Mesendoderm (in vitro differentiated cells): ENCODE results near the gene ADAM15.

ENCODE experiments used
- DNase-seq: peaks from one replicate; pipeline ENCODE4 v3.0.0; 2013
- H2AK5ac ChIP-seq: 2 replicates; pipeline ENCODE4 v1.6.1; 2013; ENCODE audit warnings: low read length, inconsistent platforms
- H2BK120ac ChIP-seq: 2 replicates; pipeline ENCODE4 v1.6.1; 2013; ENCODE audit warnings: low read depth, mild to moderate bottlenecking, low read length, moderate library complexity, mixed read lengths
- H2BK15ac ChIP-seq: replicated peaks from 2 replicates; pipeline ENCODE4 v1.6.1; 2013; ENCODE audit warnings: low read depth, mild to moderate bottlenecking, moderate library complexity
- H2BK5ac ChIP-seq: 2 replicates; pipeline ENCODE4 v1.6.1; 2013; ENCODE audit warnings: low read length, inconsistent platforms
- H3K18ac ChIP-seq: 2 replicates; pipeline ENCODE4 v1.6.1; 2013; ENCODE audit warnings: mild to moderate bottlenecking, low read length, mixed read lengths
- H3K23ac ChIP-seq: one replicate; pipeline ENCODE4 v1.6.1; 2013; ENCODE audit warnings: low read length
- H3K27ac ChIP-seq: 2 replicates; pipeline ENCODE4 v1.5.1; 2013; ENCODE audit warnings: low read depth, mild to moderate bottlenecking, inconsistent platforms, low read length, moderate library complexity
- H3K27me3 ChIP-seq: 2 replicates; pipeline ENCODE4 v1.6.1; 2013; ENCODE audit warnings: low read length, control low read depth, mild to moderate bottlenecking, inconsistent platforms; ENCODE audit not compliant: insufficient read depth, poor library complexity
- H3K36me3 ChIP-seq: 2 replicates; pipeline ENCODE4 v1.6.1; 2013; ENCODE audit warnings: low read length, inconsistent platforms; ENCODE audit not compliant: control insufficient read depth, insufficient read depth
- H3K4ac ChIP-seq: one replicate; pipeline ENCODE4 v1.6.1; 2013; ENCODE audit warnings: low read depth, mild to moderate bottlenecking, low read length, moderate library complexity
- H3K4me1 ChIP-seq: 2 replicates; pipeline ENCODE4 v1.6.1; 2013; ENCODE audit warnings: low read depth, low read length, inconsistent platforms; ENCODE audit not compliant: control insufficient read depth
- H3K4me2 ChIP-seq: 2 replicates; pipeline ENCODE4 v1.6.1; 2013; ENCODE audit warnings: low read length
- H3K4me3 ChIP-seq: 2 replicates; pipeline ENCODE4 v1.5.1; 2013; ENCODE audit warnings: mild to moderate bottlenecking, low read length
- H3K56ac ChIP-seq: one replicate; pipeline ENCODE4 v1.6.1; 2013; ENCODE audit warnings: low read length
- H3K79me1 ChIP-seq: 2 replicates; pipeline ENCODE4 v1.6.1; 2013; ENCODE audit warnings: low read length, inconsistent platforms
- H3K79me2 ChIP-seq: 2 replicates; pipeline ENCODE4 v1.6.1; 2013; ENCODE audit warnings: mild to moderate bottlenecking, low read length; ENCODE audit not compliant: control insufficient read depth, insufficient read depth
- H3K9ac ChIP-seq: 2 replicates; pipeline ENCODE4 v1.6.1; 2013; ENCODE audit warnings: low read length, inconsistent platforms
- H4K5ac ChIP-seq: one replicate; pipeline ENCODE4 v1.6.1; 2013; ENCODE audit warnings: low read length
- H4K8ac ChIP-seq: one replicate; pipeline ENCODE4 v1.6.1; 2013; ENCODE audit warnings: low read depth, mild to moderate bottlenecking, control low read depth, low read length, moderate library complexity
- WGBS: extraction: QIAGEN DNeasy Blood & Tissue Kit; methylation state at CpG from one replicate; pipeline ENCODE4 v1.1.7; 2013; ENCODE audit warnings: low lambda C conversion rate, missing lambda C conversion rate; ENCODE audit not compliant: insufficient coverage; ENCODE audit errors: extremely low coverage; 5-methylcytosine and 5-hydroxymethylcytosine counted together

The ADAM15 gene

GRCh38 chr1:155072531-155073289, 21.6 kb downstream of the ADAM15 start:
- WGBS = no CpG with 5 or more reads among the region's 7 CpGs
- H3K27me3 ChIP-seq = no peaks in the 10 kb centered on the region
- no peak overlapping the region for H3K56ac ChIP-seq
- H3K23ac ChIP-seq = no peak overlapping the region
- no peak overlapping the region for H4K5ac ChIP-seq
- no peak overlapping the region for H2BK15ac ChIP-seq
- peaks cover 8% of the 10 kb centered on the region for H3K4me1 ChIP-seq
- no peak overlapping the region for H3K18ac ChIP-seq
- no peak for DNase-seq
- no peak overlapping the region for H2BK120ac ChIP-seq
- no peak overlapping the region for H3K4me2 ChIP-seq
- H3K36me3 ChIP-seq = peaks cover 2% of the 10 kb centered on the region
- H3K9ac ChIP-seq = no peak overlapping the region
- no peak overlapping the region for H3K4me3 ChIP-seq
- H2BK5ac ChIP-seq = no peak overlapping the region
- no peak overlapping the region for H2AK5ac ChIP-seq
- no peak overlapping the region for H3K4ac ChIP-seq
- no peaks in the 10 kb centered on the region for H3K79me1 ChIP-seq
- H3K27ac ChIP-seq = no peak overlapping the region
- no peaks in the 10 kb centered on the region for H3K79me2 ChIP-seq
- no peak overlapping the region for H4K8ac ChIP-seq

DNA sequence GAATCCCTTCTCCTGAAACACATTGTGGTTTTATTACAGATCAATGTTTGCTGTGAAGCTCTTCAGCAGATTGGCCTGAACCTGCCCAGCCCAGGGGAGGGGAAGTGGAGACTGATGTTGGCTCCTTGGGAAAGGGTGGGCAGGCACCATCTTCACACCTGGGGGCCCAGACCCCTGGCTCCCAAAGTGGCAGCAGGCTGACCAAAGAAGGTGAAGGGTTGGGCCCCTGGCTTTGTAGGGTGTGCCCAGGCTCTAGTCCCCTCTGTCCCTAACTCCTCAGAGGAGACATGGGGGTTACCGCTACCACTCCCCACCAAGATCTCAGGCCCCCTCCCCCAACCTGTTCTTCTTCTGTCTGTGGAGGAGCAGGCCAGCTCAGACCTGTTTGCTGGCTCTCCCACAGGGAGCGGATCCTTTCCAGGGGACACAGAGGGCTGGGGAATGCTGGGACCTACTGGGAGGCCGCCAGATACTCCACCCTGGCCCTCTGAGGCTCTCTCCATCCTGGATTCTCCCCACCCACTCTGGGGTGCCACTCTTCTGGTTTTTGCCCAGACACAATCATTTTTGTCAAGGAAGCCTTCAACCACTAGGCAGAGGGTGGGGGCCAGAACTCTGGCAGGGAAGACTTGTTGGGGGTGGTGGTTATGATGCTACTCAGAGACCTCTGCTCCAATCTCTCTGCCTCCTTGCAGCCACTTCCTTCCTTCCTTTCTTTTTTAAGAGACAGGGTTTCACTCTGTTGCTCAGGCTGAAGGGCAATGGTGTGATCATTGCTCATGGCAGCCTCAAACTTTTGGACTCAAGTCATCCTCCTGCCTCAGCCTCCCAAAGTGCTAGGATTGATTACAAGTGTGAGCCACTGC, 22.5 kb downstream of the ADAM15 start:
- H2BK5ac ChIP-seq = no peak overlapping the region
- H2BK15ac ChIP-seq = no peak overlapping the region
- H3K79me2 ChIP-seq = no peaks in the 10 kb centered on the region
- no peak overlapping the region for H2BK120ac ChIP-seq
- no peak overlapping the region for H3K9ac ChIP-seq
- no peak overlapping the region for H4K5ac ChIP-seq
- no peaks in the 10 kb centered on the region for H3K27me3 ChIP-seq
- H3K4ac ChIP-seq = no peak overlapping the region
- no peak overlapping the region for H3K23ac ChIP-seq
- no peak overlapping the region for H4K8ac ChIP-seq
- no peak overlapping the region for H3K4me2 ChIP-seq
- no peak overlapping the region for H3K27ac ChIP-seq
- H3K79me1 ChIP-seq = no peaks in the 10 kb centered on the region
- no CpG with 5 or more reads among the region's 3 CpGs for WGBS
- H3K18ac ChIP-seq = no peak overlapping the region
- H3K4me1 ChIP-seq = peaks cover 8% of the 10 kb centered on the region
- H3K56ac ChIP-seq = no peak overlapping the region
- H3K4me3 ChIP-seq = no peak overlapping the region
- peaks cover 2% of the 10 kb centered on the region for H3K36me3 ChIP-seq
- no peak overlapping the region for H2AK5ac ChIP-seq
- no peak for DNase-seq

GRCh38 chr1:155075535-155075934, 24.4 kb downstream of the ADAM15 start:
- H3K79me1 ChIP-seq = no peaks in the 10 kb centered on the region
- H3K4me3 ChIP-seq = no peak overlapping the region
- peaks cover 2% of the 10 kb centered on the region for H3K4me1 ChIP-seq
- no peak overlapping the region for H2BK5ac ChIP-seq
- H3K23ac ChIP-seq = no peak overlapping the region
- WGBS = no CpG with 5 or more reads among the region's 5 CpGs
- no peak overlapping the region for H4K8ac ChIP-seq
- H4K5ac ChIP-seq = no peak overlapping the region
- no peak overlapping the region for H3K9ac ChIP-seq
- no peak overlapping the region for H3K56ac ChIP-seq
- no peak overlapping the region for H2AK5ac ChIP-seq
- H3K27ac ChIP-seq = no peak overlapping the region
- peaks cover 12% of the 10 kb centered on the region for H3K27me3 ChIP-seq
- H3K4ac ChIP-seq = no peak overlapping the region
- no peak overlapping the region for H2BK120ac ChIP-seq
- no peaks in the 10 kb centered on the region for H3K79me2 ChIP-seq
- no peak overlapping the region for H2BK15ac ChIP-seq
- H3K4me2 ChIP-seq = no peak overlapping the region
- H3K36me3 ChIP-seq = no peaks in the 10 kb centered on the region
- H3K18ac ChIP-seq = no peak overlapping the region
- no peak for DNase-seq

- WGBS = no CpG with 5 or more reads among the region's 1 CpG
- no peak overlapping the region for H3K27ac ChIP-seq
- no peaks in the 10 kb centered on the region for H3K4me1 ChIP-seq
Observed at GRCh38 chr1:155076371-155076770, 25.3 kb downstream of the ADAM15 start.

DNA sequence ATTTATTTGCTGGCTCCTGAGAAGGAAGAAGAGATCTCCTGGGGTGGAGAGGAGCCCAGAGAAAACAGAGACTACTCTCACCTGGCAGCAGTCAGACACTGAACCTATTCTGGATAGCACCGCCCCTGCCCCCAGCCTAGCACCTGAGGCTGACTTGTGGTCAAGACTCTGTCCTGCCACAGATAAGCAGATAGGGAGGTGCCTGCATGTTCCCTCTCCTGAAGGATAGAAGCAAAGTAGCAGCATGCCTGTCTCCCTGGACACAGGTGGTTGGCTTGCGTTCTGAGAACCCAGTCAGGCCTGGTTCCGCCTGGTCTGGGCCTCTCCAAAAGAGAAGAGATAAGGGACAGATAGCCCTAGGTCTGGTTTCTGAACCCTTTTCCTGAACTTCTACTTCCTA, 26.2 kb downstream of the ADAM15 start:
- H4K5ac ChIP-seq = no peak overlapping the region
- no peaks in the 10 kb centered on the region for H3K4me1 ChIP-seq
- no peaks in the 10 kb centered on the region for H3K79me2 ChIP-seq
- no peak overlapping the region for H2BK120ac ChIP-seq
- WGBS = no CpG with 5 or more reads among the region's 3 CpGs
- no peak overlapping the region for H3K18ac ChIP-seq
- H3K36me3 ChIP-seq = no peaks in the 10 kb centered on the region
- no peak overlapping the region for H3K56ac ChIP-seq
- H2BK15ac ChIP-seq = no peak overlapping the region
- H2AK5ac ChIP-seq = no peak overlapping the region
- no peak overlapping the region for H3K27ac ChIP-seq
- H3K4ac ChIP-seq = no peak overlapping the region
- H3K27me3 ChIP-seq = peaks cover 27% of the 10 kb centered on the region
- no peaks in the 10 kb centered on the region for H3K79me1 ChIP-seq
- H3K23ac ChIP-seq = no peak overlapping the region
- no peak overlapping the region for H3K4me2 ChIP-seq
- no peak overlapping the region for H4K8ac ChIP-seq
- H2BK5ac ChIP-seq = no peak overlapping the region
- DNase-seq = no peak
- no peak overlapping the region for H3K9ac ChIP-seq
- no peak overlapping the region for H3K4me3 ChIP-seq

More at GRCh38 chr1:155076371-155076770, 25.3 kb downstream of the ADAM15 start:
- Histone ChIP-seq H3K27me3 (peaks cover 17% of the 10 kb centered on the region), H2BK120ac (no peak overlapping the region), H3K4ac (no peak overlapping the region), H3K79me2 (no peaks in the 10 kb centered on the region), H3K56ac (no peak overlapping the region), H3K23ac (no peak overlapping the region), H2BK5ac (no peak overlapping the region), H3K18ac (no peak overlapping the region), H3K4me2 (no peak overlapping the region), H2BK15ac (no peak overlapping the region), H2AK5ac (no peak overlapping the region), H3K36me3 (no peaks in the 10 kb centered on the region), H3K9ac (no peak overlapping the region), H4K5ac (no peak overlapping the region), H4K8ac (no peak overlapping the region), H3K79me1 (no peaks in the 10 kb centered on the region), H3K4me3 (no peak overlapping the region)
- DNase-seq = no peak
